ENCODE measurements around the gene AK3. TPM values are rescaled to one million over a fixed set of nuclear protein-coding genes. Genes with fewer than 3 reads are reported as not detected.
A peak's percentile ranks its signal among the peaks of the same experiment; 100 is the strongest.

AK3 gene
- total RNA-seq, 2 experiments from 2014 or later: 19.9 to 20.9 TPM

DNA sequence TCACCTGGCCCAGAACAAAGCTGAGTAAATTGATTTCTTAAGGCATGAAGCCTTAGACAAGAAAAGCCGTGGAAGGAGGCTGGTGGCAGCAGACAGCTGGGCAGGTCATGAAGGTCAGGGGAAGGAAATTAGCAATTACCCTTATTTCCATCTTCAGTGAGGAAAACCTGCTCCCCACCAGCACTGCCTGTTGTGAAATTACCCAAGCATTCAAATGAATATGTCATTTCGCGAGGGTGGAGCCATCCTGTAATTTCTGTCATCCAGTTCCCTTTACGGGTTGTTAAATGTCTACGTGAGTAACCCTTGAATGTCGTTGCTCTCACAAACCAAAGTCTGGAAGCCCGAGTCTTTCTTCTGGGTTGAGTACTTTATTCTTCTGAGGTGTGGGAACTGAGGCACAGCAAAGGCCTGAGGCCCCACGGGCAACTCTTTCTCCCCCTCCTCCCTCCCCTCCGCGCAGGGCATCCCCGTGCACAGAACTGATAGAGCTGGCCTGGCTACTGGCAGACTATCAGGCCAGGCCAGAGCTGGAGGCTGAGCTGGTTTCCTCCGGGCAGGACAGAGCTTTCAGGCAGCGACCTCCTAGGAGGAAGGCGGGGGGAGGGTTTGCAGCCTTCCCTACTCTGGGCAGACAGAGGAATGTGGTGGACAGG, 22.0 kb upstream of the AK3 start:
- peak overlapping the region; percentile 3 for H3K4me3 Mint-ChIP-seq

DNA sequence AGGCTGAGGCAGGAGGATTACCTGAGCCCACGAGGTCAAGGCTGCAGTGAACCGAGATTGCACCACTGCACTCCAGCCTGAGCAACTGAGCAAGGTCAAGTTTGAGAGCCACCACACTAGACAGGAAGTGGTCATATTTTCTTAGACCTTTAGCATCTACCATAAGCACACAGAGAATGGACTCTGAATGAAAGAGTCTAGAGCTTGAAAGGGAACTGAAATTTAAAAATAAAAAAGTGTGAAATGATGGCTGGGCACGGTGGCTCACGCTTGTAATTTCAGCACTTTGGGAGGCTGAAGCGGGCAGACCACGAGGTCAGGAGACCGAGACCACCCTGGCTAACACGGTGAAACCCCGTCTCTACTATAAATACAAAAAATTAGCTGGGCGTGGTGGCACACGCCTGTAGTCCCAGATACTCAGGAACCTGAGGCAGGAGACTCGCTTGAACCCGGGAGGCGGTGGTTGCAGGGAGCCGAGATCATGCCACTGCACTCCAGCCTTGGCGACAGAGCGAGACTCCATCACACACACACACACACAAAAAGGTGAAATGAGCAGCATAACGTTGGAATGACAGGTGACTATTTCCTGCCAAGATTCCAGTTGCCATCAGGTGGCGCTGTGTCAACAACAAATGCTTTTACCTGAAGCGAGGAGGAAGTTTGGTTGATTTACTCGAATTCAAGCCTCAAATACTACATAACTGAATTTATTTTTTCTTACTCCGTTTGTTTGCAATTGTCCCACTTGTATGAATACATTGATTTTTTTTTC, 21.3 kb upstream of the AK3 start:
- Histone ChIP-seq H3K4me3 (ENCODE audit: low read length) (no peak overlapping the region), H3K27me3 (ENCODE audit: control insufficient read depth in 1 of 2, insufficient read depth in 2 of 2, low read length in 2 of 2) (no peaks in the 10 kb centered on the region), H3K36me3 (ENCODE audit: insufficient read depth, low read length) (no peaks in the 10 kb centered on the region), H3K27ac (ENCODE audit: low read depth in 1 of 2, low read length in 2 of 2) (no peak overlapping the region), H3K4me1 (ENCODE audit: insufficient read depth, low read length) (peaks cover 20% of the 10 kb centered on the region), H3K9me3 (ENCODE audit: control insufficient read depth in 1 of 2, insufficient read depth in 1 of 2, low read length in 2 of 2) (no peaks in the 10 kb centered on the region)
- intact Hi-C loops (cut with DNase I, micrococcal nuclease): loop anchor here (1.0 to 5.0 kb wide), 8 partner anchors 31 to 838 kb away; partner anchors contain the start of genes INSL6 (in 1 of the 2) and RCL1 (in 1 of the 2)
- peak; percentile 87 for ATAC-seq (ENCODE audit: poor library complexity)
- DNase-seq: peak; percentile 71 to 89 (median 78)
- Mint-ChIP-seq H3K4me3 (peak overlapping the region; percentile 3), H3K4me1 (ENCODE audit: low read depth) (peaks cover 11% of the 10 kb centered on the region), H3K36me3 (ENCODE audit: low read depth) (no peaks in the 10 kb centered on the region), H3K27ac (no peak overlapping the region), H3K9me3 (no peaks in the 10 kb centered on the region), H3K27me3 (no peaks in the 10 kb centered on the region)
- ChIA-PET CTCF (interaction anchor here (0.6 to 2.1 kb wide), 9 partner anchors 12 to 838 kb away, joined by 3 to 6 read pairs (median 3); partner anchors contain the start of gene RCL1), POLR2A (interaction anchor here (1.5 kb wide), 1 partner anchor 31 kb away, joined by 4 read pairs; the partner anchor contains the start of gene RCL1)
- TF ChIP-seq, protein P1, sequence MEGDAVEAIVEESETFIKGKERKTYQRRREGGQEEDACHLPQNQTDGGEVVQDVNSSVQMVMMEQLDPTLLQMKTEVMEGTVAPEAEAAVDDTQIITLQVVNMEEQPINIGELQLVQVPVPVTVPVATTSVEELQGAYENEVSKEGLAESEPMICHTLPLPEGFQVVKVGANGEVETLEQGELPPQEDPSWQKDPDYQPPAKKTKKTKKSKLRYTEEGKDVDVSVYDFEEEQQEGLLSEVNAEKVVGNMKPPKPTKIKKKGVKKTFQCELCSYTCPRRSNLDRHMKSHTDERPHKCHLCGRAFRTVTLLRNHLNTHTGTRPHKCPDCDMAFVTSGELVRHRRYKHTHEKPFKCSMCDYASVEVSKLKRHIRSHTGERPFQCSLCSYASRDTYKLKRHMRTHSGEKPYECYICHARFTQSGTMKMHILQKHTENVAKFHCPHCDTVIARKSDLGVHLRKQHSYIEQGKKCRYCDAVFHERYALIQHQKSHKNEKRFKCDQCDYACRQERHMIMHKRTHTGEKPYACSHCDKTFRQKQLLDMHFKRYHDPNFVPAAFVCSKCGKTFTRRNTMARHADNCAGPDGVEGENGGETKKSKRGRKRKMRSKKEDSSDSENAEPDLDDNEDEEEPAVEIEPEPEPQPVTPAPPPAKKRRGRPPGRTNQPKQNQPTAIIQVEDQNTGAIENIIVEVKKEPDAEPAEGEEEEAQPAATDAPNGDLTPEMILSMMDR (IDR thresholded peaks at IDR 0.05): peak; percentile 84

More for the DNA sequence above, 22.0 kb upstream of the AK3 start:
- H3K4me3 ChIP-seq (ENCODE audit: low read length): no peak overlapping the region
- peaks cover 11% of the 10 kb centered on the region for H3K4me1 Mint-ChIP-seq (ENCODE audit: low read depth)
- H3K36me3 Mint-ChIP-seq (ENCODE audit: low read depth): no peaks in the 10 kb centered on the region
- ATAC-seq (ENCODE audit: poor library complexity) (peak; percentile 13), DNase-seq (peak in 4 of 14 experiments; percentile 12 to 59 (median 38))
- H3K27me3 Mint-ChIP-seq: no peaks in the 10 kb centered on the region
- H3K9me3 Mint-ChIP-seq: no peaks in the 10 kb centered on the region
- no peaks in the 10 kb centered on the region for H3K9me3 ChIP-seq (ENCODE audit: control insufficient read depth in 1 of 2, insufficient read depth in 1 of 2, low read length in 2 of 2)
- H3K27ac Mint-ChIP-seq: no peak overlapping the region
- ChIA-PET POLR2A (interaction anchor here (1.5 kb wide), 1 partner anchor 30 kb away, joined by 4 read pairs; the partner anchor contains the start of gene RCL1), CTCF (interaction anchor here (0.6 to 2.1 kb wide), 7 partner anchors 11 to 837 kb away, joined by 3 to 6 read pairs (median 3); partner anchors contain the start of gene RCL1)
- H3K27me3 ChIP-seq (ENCODE audit: control insufficient read depth in 1 of 2, insufficient read depth in 2 of 2, low read length in 2 of 2): no peaks in the 10 kb centered on the region
- peaks cover 20% of the 10 kb centered on the region for H3K4me1 ChIP-seq (ENCODE audit: insufficient read depth, low read length)
- intact Hi-C loops (cut with DNase I, micrococcal nuclease): loop anchor here (1.0 to 5.0 kb wide), 8 partner anchors 30 to 837 kb away; partner anchors contain the start of genes INSL6 (in 1 of the 2) and RCL1 (in 1 of the 2)
- H3K27ac ChIP-seq (ENCODE audit: low read depth in 1 of 2, low read length in 2 of 2): no peak overlapping the region
- no peaks in the 10 kb centered on the region for H3K36me3 ChIP-seq (ENCODE audit: insufficient read depth, low read length)
- TF ChIP-seq, protein P1 (IDR thresholded peaks at IDR 0.05): no peak

DNA sequence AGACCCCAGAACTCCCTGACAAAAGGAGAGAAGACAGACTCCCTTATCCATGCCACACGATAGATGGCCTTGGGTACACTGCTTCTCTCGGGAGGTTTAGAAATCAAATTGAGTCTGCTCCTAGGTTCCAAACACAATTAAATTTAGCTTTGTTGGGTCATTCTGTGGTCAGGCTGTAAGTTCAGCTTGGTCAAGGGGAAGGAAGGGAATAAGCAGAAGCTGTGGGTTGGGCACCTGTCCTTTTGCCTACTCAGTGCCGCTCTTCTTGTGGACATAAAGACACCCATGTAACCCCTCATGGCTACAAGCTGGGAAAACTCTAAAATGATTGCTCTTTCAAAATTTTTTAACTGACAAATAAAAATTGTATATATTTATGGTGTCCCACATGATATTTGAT, 19.1 kb upstream of the AK3 start:
- ChIA-PET POLR2A (interaction anchor here (0.7 to 1.4 kb wide), 2 partner anchors 20 to 32 kb away, joined by 4 to 6 read pairs; no protein-coding TSS in a partner anchor), CTCF (interaction anchor here (0.7 to 2.4 kb wide), 16 partner anchors 10 to 1043 kb away, joined by 3 to 12 read pairs (median 4); partner anchors contain the start of gene RCL1)
- intact Hi-C loops (cut with DNase I, micrococcal nuclease): loop anchor here in 1 of 2 experiments (2.0 to 5.0 kb wide), 4 partner anchors 37 to 682 kb away; partner anchors contain the start of gene INSL6

More for the DNA sequence above, 19.1 kb upstream of the AK3 start:
- no peaks in the 10 kb centered on the region for H3K27me3 Mint-ChIP-seq
- H3K4me1 Mint-ChIP-seq (ENCODE audit: low read depth): peaks cover 11% of the 10 kb centered on the region
- TF ChIP-seq, protein P1 (IDR thresholded peaks at IDR 0.05): no peak
- no peak overlapping the region for H3K4me3 Mint-ChIP-seq
- H3K27ac ChIP-seq (ENCODE audit: low read depth in 1 of 2, low read length in 2 of 2): no peak overlapping the region
- H3K36me3 ChIP-seq (ENCODE audit: insufficient read depth, low read length): no peaks in the 10 kb centered on the region
- DNase-seq (peak in 3 of 14 experiments; percentile 8 to 29 (median 28)), ATAC-seq (ENCODE audit: poor library complexity) (no peak)
- no peaks in the 10 kb centered on the region for H3K9me3 Mint-ChIP-seq
- H3K27ac Mint-ChIP-seq: no peak overlapping the region
- peaks cover 20% of the 10 kb centered on the region for H3K4me1 ChIP-seq (ENCODE audit: insufficient read depth, low read length)
- H3K4me3 ChIP-seq (ENCODE audit: low read length): no peak overlapping the region
- H3K36me3 Mint-ChIP-seq (ENCODE audit: low read depth): no peaks in the 10 kb centered on the region
- no peaks in the 10 kb centered on the region for H3K27me3 ChIP-seq (ENCODE audit: control insufficient read depth in 1 of 2, insufficient read depth in 2 of 2, low read length in 2 of 2)
- H3K9me3 ChIP-seq (ENCODE audit: control insufficient read depth in 1 of 2, insufficient read depth in 1 of 2, low read length in 2 of 2): no peaks in the 10 kb centered on the region

Data from CD4-positive, alpha-beta T cell (primary cell).